ENCODE data around the gene FABP3. TPM values are rescaled to one million over a fixed set of nuclear protein-coding genes. Genes with fewer than 3 reads are reported as not detected.

The FABP3 gene
- polyA plus RNA-seq, 1 donor, result 160 TPM

DNA sequence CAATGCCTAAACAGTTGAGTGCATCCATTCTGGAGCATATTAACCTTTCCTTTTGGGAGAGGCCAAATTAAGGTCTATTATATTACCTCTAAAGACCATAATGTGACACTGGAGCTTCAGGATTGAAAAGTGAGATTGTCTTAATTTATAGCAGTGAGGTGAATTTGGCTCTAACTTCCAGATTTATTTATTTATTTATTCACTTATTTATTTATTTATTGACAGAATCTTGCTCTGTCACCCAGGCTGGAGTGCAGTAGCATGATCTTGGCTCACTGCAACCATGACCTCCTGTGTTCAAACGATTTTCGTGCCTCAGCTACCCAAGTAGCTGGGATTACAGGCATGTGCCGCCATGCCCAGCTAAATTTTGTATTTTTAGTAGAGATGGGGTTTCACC lies 57.0 kb downstream of the FABP3 start:
- DNase-seq (ENCODE audit: low read depth), result no peak

Other genes with a start within 250 kb of the FABP3 start
- 1.3 TPM for gene NKAIN1, start 133.2 kb downstream of the FABP3 start, polyA plus RNA-seq (ENCODE audit: insufficient read length)
- gene SNRNP40, start 76.3 kb downstream of the FABP3 start, polyA plus RNA-seq (ENCODE audit: insufficient read length), result 36.7 TPM
- gene ZCCHC17, start 76.0 kb downstream of the FABP3 start, polyA plus RNA-seq (ENCODE audit: insufficient read length), result 27.1 TPM
- gene SERINC2, start 40.1 kb upstream of the FABP3 start, polyA plus RNA-seq (ENCODE audit: insufficient read length), result 35.3 TPM
- 21.1 TPM for gene TINAGL1, start 203.4 kb upstream of the FABP3 start, polyA plus RNA-seq (ENCODE audit: insufficient read length)
- gene HCRTR1, start 244.6 kb upstream of the FABP3 start, polyA plus RNA-seq (ENCODE audit: insufficient read length), result 0.25 TPM